Hematopoietic multipotent progenitor cell treated with erythropoietin and hydrocortisone succinate and interleukin-3 and kit ligand, for 8 days (in vitro differentiated cells): ENCODE results near the gene IFIT1.
A peak's percentile ranks its signal among the peaks of the same experiment; 100 is the strongest.
"Not testable (repeated sequence)": the region's sequence is repeated elsewhere in the genome, so short reads cannot be mapped to it uniquely, and the experiment has no call there.

Source experiments
- DNase-seq: peaks from one replicate; pipeline ENCODE4 v3.0.0-alpha.2; 2015

IFIT1 gene

DNA sequence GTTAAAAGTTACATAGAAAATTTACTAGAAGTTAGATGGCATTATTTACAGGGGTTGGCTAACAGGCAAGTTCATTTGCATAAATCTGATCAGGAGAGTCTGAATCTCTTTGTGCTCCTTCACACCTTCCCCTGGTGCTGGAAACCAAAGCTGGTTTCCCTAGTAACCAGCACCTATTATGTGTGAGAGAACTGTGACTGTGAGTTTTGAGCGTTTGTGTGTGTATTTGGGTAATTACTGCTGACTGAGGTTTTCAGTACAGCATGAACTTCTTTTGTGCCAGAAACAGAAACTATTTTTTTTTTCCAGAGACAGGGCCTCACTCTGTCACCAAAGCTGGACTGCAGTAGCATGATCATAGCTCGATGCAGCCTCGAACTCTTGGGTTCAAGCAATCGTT, 24.9 kb upstream of the IFIT1 start:
- DNase-seq: no peak

- DNase-seq: no peak
Measured at GRCh38 chr10:89368129-89368528, 24.3 kb upstream of the IFIT1 start.

GRCh38 chr10:89369156-89370105, 23.0 kb upstream of the IFIT1 start:
- peak; percentile 77 for DNase-seq

- DNase-seq: peak; percentile 89
Measured at GRCh38 chr10:89371079-89371478, 21.3 kb upstream of the IFIT1 start.

- peak; percentile 73 for DNase-seq
Measured at GRCh38 chr10:89371987-89372386, 20.4 kb upstream of the IFIT1 start.

DNA sequence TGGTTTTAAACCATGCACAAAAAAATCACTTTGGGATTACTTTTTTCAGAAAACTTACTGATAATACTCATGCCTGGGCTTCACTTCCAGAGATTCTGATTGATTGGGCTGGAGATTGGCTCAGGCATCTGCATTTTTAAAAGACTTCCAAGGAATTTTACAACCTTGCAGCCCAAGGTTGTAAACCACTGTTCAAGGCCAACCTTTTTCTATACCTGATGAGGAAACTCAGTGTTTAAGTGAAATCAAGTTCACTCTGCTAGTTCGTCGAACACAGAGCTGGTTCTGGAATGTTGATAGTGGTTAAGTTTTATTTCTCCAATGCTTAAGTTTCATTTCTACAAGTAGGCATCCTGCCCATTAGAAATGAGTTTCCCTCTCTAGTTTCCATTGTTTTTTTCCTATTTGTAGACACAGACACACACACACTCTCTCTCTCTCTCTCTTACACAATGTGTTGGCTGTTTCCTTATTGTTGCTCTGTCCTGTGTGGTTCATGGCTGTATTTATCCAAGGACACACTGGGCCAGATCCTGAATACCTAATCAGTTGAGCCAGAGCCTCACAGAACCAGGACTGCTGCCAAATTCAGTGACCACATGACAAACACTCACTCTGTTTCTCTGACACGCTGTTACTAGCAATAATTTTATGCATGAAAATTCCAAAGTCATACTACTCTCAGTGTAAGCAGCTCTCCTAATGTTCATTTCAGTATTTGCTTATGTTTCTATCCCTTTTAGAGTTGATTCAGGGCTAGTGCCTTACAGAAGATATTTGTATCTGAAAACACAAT, 18.3 kb upstream of the IFIT1 start:
- DNase-seq: peak; percentile 94

DNA sequence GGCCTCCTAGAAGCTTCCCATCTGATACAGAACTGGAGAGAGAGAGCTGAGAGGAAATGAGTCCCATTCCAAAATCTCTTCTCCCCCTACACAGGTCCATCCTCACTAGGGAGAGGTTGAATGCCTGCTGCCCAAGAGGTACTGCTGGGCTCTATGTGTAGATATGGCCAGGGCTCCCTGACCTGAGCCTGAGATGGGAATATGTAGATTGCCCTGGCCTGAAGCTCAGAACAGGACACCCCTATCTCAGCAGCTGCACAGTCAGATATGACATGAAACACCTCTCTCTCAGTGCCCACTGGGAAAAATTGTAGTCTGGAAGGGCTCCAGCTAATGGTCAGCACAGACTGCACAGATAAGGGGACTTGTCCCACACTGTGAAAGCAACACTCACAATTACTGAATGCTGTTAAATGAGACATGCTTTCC, 17.7 kb upstream of the IFIT1 start:
- peak; percentile 93 for DNase-seq

DNA sequence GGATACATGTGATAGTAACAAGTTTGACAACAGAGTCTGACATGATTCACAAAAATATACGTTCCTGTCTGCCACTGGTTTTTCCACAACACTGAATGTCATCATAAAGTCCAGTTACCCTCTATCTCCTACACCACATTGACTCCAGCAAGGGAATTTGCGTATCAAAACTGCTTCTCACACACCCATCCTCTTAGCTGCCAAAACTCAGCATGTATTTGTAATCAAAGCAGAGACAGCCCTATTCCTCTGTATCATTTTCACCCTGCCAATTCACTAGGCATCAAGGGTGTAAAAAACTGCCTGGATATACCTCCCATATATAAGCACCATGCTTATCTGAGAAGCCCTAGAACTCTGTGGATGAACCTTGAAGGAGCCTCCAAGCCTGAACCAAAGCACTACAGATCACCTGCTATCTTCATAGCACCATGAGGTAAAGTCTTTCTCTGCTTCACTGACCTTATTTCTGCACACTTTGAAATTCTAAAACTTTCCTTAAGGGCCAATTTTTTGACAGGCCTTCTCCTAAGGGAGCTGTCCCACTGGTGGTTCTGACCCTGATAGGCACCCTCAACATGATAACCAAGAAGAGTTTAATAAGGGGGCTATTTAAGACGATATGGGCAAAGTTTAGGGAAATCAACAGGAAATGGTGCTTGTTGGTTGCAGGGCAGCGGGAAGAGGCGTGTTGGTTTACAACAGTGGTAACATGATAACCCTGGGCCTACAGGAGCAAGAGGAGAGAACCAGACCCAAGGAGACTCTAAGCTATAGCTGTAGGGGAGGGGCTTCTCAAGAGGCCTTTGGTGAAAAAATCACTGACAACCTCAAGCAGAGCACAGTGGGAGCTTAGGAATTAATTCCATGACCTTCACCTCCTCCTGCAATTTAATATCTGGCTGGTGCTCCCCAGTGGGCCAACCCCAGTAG, 14.5 kb upstream of the IFIT1 start, which contains the start of gene IFIT1B:
Gene IFIT1B (plus strand): TSS at position 352 of the 933 bp plus-strand sequence. CDS start 80 bp downstream, at position 432.
- DNase-seq: peak; percentile 89

DNA sequence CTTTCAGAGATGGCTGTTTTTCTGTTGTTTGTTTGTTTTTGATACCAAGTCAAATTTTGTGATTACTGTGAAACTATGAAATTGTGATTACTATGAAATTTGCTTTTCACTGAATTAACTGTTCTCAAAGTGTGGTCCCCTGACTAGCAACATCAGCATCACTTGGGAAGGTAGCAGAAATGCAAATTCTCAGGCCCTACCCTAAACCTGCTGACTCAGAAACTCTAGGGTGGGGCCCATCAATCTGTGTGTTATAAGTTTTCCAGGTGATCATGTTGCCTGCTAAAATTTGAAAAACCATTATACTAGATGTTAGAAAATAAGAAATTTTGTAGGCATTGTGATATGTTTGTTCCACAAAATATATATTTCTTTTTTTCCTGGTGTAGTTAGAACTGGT, 13.3 kb upstream of the IFIT1 start:
- DNase-seq: no peak

DNA sequence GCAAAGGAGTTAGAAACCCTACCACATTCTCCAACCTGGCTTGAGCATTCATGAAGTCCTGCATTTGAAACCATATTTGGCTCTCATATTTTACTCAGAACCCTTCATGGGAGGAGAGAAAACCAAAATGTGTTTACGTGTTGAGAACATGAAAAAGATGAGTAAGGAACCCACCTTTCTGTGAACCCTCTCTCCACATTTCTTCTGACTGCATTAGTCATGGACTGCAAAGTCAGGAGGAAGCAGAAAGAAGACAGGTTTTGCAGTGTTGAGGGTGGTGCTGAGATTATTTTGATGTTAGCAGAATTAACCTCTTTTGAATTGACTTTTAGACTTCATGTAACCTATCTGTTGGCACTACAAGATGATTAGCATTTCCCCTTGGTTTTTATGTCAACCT, 9.7 kb upstream of the IFIT1 start:
- no peak for DNase-seq

DNA sequence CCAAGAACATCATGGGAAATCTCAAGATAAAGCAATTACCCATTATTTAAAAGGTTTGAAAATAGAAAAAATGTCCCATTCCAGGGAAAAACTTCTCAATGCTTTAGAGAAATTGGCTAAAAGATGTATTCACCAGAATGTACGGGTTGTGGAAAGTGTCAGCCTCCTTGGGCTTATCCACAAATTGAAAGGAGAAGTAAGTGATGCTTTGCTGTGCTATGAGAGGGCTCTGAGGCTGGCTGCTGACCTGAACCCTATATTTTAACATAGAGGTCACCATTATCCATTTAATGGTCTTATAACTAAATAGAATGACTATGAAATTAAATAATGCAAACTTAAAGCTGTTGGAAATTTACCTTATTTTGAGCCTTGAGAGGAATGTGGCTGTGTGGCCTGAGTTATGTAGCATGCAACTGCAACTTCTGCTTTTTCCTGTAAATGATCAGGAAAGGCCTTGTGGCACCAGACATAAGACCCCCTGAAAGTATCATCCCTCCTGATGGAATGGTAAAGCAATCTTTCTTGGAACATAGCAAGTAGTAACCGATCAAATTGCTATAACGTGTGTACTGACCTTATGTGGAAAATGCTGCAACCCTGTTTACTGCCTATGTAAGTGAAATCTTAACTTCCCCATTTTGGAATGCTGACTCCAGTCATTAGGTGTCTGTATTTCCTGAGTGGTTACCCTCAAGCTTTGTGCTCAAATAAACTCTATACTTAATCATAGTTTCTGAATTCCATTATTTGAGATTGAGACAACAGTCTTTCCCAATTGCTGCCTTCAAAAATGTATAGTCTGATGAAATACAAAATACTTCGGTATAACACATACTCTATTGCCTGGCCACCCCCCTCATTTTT, 7.7 kb upstream of the IFIT1 start:
- peak; percentile 31 for DNase-seq

DNA sequence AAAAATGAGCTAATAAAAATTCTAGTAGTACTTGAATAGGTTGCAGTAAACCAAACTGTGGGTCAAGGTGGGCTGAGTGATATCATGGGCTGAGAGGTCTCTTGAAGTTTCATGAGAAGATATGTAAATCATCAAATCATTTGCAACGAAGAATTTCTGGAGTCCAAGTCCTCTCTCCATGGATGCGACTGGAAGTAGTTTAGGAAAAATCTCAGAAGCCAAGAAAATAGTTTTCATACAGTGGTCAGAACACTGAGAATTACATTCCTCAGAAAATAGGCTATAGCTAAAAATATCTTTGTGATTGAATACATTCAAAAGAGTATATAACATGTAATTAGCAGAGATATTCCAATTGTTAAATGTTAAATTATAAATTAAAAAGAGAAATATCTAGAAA, 3.6 kb upstream of the IFIT1 start:
- no peak for DNase-seq

- DNase-seq: peak; percentile 61
Measured at GRCh38 chr10:89389254-89389653, 3.2 kb upstream of the IFIT1 start.

DNA sequence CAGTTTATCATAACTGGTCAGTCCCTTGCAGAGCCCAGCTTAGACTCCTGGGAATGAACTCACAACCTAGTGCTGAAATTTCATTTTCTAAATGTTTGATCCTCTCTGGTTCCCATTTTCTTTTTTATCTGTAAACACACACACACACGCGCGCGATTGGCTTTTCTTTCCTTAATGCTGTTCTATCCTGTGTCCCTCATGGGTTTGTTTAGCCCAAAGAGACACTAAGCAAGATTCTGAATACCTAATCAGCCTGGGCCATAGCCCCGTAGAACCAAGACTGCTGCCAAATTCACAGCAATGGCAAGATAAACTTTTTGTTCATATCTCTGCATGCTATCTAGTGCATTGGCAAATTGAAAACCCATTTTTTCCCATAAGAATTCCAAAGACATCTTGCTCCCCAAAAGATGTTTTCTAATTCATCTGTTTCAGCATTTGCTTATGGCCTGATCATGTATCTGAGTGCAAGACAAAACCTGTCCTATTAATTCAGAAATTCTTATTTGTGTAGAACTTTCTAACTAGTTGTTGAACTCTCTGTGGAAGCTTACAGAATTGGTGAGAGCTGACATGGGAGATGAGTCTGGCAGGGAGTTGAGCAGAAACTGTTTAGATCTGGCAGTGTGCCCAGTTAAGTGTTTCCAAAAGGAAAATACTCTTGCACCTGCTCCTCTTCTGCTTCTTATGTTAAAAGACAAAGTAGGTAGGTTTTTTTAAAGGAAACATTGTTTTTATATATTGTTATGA, 1.8 kb upstream of the IFIT1 start:
- DNase-seq: peak; percentile 81

DNA sequence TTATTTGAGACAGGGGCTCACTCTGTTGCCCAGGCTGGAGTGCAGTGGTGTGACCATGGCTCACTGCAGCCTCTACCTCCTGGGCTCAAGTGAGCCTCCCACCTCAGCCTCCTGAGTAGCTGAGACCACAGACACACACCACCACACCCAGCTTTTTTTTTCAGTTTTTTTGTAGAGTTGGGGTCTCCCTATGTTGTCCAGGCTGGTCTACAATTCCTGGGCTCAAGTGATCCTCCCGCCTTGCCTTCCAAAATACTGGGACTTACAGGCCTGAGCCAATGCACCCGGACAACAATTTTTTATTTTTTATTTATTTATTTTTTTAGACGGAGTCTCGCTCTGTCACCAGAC, 1.2 kb upstream of the IFIT1 start:
- DNase-seq: not testable (repeated sequence)

- DNase-seq: peak; percentile 19
Measured at GRCh38 chr10:89392974-89393373, 551 bp downstream of the IFIT1 start.

- no peak for DNase-seq
Measured at GRCh38 chr10:89393898-89394297, 1.5 kb downstream of the IFIT1 start.

GRCh38 chr10:89395141-89395540, 2.7 kb downstream of the IFIT1 start:
- no peak for DNase-seq

DNA sequence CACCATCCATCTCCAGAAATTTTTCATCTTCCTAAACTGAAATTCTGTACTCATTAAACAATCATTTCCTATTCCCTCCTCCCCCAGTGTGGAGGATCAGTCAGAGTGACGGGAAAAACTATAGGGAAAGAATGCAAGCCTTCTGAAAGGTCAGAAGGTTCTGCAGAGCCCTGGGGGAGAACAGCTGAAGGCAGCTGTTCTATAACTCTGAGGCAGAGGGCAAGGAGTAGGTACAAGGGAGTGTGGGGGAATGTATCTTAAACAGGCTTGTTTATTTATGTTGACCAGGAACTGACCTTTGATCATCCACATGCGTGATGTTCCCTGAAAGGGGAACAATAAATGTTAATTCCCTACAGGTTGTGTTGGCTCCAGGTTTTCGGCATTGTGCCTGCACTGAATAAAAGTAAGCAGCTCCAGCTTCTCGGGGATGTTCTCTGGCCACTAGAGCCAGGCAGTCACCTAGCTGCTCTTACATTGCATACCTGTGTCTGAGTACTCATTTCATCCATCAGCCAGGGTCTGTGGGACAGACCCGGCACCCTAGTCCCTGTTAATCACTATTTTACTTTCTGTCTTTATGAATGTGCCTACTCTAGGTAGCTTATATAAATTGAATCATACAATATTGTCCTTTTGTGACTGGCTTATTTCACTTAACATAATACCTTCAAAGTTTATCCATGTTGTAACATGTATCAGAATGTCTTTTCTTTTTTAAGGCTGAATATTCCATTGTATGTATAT, 5.8 kb downstream of the IFIT1 start:
- no peak for DNase-seq

DNA sequence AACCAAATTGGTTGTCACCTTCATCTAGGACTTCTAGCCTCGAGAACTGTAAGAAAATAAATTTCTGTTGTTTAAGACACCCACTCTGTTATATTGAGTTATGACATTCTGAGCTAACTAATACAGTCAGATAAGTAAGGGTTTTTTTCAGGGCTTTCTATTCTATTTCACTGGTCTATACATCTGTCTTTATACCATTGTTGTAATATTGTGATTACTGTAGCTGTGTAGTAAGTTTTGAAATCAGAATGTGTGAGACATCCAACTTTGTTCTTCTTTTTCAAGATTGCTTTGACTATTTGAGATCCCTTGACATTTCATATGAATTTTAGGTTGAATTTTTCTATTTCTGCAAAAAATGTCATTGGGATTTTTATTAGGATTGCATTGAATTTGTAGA, 7.5 kb downstream of the IFIT1 start:
- no peak for DNase-seq
